HEK293 (cell line): Measurements from ENCODE around the gene PKIB.

ENCODE experiments used
- YY1 ChIP-seq: fragments of 450-650 bp; formaldehyde crosslinking; IDR thresholded peaks from 2 replicates; pipeline ENCODE4 v1.5.1; 2018; ENCODE audit warnings: missing biosample characterization, missing genetic modification characterization
- ZFP41 ChIP-seq: fragments of 450-650 bp; formaldehyde crosslinking; IDR thresholded peaks from 2 replicates; pipeline ENCODE4 v1.5.1; 2016; ENCODE audit warnings: missing biosample characterization, missing genetic modification characterization, borderline replicate concordance
- ZNF155 ChIP-seq: fragments of 450-650 bp; formaldehyde crosslinking; IDR thresholded peaks from 2 replicates; pipeline ENCODE4 v1.5.1; 2016; ENCODE audit warnings: missing biosample characterization, missing genetic modification characterization
- ZNF654 ChIP-seq: fragments of 450-650 bp; formaldehyde crosslinking; IDR thresholded peaks from 2 replicates; pipeline ENCODE4 v1.5.1; 2016; ENCODE audit warnings: low read depth, missing biosample characterization, missing genetic modification characterization
- ZNF777 ChIP-seq: fragments of 450-650 bp; formaldehyde crosslinking; IDR thresholded peaks from 2 replicates; pipeline ENCODE4 v1.5.1; 2017; ENCODE audit warnings: missing biosample characterization, missing genetic modification characterization, borderline replicate concordance
- ZSCAN30 ChIP-seq: fragments of 450-650 bp; IDR thresholded peaks from 2 replicates; pipeline ENCODE4 v1.5.1; 2018; ENCODE audit warnings: missing biosample characterization, mild to moderate bottlenecking, missing genetic modification characterization, moderate library complexity
- TF ChIP-seq, protein P1 (sequence below): fragments of 450-650 bp; formaldehyde crosslinking; IDR thresholded peaks from 2 replicates; pipeline ENCODE4 v1.5.1; 2016; ENCODE audit warnings: missing biosample characterization, missing genetic modification characterization
- TF ChIP-seq, protein P2 (sequence below): sonication (generic); formaldehyde crosslinking; IDR thresholded peaks from 2 replicates; pipeline ENCODE4 v1.8.1; 2022; ENCODE audit warnings: mild to moderate bottlenecking, moderate library complexity, missing genetic modification reagents
- TF ChIP-seq, protein P3 (sequence below): fragments of 450-650 bp; formaldehyde crosslinking; IDR thresholded peaks from 2 replicates; pipeline ENCODE4 v1.5.1; 2016; ENCODE audit warnings: missing biosample characterization, missing genetic modification characterization

DNA sequence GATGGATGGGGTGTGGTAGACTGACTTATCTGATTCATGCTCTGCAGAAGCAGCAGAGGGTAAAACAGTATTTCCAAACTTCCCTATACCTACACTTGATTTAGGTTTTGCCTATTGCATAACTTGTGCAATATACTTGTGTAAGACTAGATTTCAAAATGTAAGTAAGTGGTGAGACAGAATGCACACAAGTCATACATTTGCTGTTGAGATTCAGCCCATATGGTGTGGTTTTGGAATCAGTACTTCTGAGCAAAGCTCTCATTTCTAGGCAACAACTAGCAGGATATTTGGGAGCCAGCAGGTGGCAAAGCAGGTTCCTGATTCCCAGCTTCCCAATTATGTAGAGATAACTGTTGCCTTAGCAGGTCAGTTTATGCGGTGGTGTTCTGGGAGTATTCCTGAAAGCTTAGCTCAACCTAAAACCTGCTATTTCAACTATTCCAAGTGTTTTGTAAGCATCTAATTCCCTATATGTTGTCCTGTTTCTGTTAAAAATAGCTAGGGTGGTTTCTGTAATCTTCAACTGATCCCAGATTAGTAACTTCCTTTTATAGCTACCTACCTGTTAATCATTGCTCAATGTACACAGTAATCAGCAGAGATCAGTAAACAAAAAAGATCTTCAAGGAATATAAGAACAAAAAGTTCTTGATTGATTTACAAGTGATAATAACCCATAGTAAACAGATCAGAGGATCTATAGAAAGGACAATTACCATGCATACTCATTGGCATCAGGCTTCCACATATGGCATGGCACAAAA is 160.8 kb downstream of the PKIB start:
- TF ChIP-seq, protein P1, sequence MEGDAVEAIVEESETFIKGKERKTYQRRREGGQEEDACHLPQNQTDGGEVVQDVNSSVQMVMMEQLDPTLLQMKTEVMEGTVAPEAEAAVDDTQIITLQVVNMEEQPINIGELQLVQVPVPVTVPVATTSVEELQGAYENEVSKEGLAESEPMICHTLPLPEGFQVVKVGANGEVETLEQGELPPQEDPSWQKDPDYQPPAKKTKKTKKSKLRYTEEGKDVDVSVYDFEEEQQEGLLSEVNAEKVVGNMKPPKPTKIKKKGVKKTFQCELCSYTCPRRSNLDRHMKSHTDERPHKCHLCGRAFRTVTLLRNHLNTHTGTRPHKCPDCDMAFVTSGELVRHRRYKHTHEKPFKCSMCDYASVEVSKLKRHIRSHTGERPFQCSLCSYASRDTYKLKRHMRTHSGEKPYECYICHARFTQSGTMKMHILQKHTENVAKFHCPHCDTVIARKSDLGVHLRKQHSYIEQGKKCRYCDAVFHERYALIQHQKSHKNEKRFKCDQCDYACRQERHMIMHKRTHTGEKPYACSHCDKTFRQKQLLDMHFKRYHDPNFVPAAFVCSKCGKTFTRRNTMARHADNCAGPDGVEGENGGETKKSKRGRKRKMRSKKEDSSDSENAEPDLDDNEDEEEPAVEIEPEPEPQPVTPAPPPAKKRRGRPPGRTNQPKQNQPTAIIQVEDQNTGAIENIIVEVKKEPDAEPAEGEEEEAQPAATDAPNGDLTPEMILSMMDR (tag by site-specific recombination) = no peak
- no peak for TF ChIP-seq ZNF654 (tag by site-specific recombination)
- TF ChIP-seq, protein P2, sequence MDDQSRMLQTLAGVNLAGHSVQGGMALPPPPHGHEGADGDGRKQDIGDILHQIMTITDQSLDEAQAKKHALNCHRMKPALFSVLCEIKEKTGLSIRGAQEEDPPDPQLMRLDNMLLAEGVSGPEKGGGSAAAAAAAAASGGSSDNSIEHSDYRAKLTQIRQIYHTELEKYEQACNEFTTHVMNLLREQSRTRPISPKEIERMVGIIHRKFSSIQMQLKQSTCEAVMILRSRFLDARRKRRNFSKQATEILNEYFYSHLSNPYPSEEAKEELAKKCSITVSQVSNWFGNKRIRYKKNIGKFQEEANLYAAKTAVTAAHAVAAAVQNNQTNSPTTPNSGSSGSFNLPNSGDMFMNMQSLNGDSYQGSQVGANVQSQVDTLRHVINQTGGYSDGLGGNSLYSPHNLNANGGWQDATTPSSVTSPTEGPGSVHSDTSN (CRISPR knock-in tag) = no peak
- no peak for TF ChIP-seq ZSCAN30 (tag by site-specific recombination)
- no peak for TF ChIP-seq ZNF155 (tag by site-specific recombination)
- TF ChIP-seq YY1 = no peak
- no peak for TF ChIP-seq ZFP41
- TF ChIP-seq ZNF777 (tag by site-specific recombination) = no peak
- TF ChIP-seq, protein P3, sequence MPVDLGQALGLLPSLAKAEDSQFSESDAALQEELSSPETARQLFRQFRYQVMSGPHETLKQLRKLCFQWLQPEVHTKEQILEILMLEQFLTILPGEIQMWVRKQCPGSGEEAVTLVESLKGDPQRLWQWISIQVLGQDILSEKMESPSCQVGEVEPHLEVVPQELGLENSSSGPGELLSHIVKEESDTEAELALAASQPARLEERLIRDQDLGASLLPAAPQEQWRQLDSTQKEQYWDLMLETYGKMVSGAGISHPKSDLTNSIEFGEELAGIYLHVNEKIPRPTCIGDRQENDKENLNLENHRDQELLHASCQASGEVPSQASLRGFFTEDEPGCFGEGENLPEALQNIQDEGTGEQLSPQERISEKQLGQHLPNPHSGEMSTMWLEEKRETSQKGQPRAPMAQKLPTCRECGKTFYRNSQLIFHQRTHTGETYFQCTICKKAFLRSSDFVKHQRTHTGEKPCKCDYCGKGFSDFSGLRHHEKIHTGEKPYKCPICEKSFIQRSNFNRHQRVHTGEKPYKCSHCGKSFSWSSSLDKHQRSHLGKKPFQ (tag by site-specific recombination) = no peak
